ENCODE data around the gene L3MBTL3. TPM values are rescaled to one million over a fixed set of nuclear protein-coding genes. Genes with fewer than 3 reads are reported as not detected.
"Not testable (repeated sequence)": the region's sequence is repeated elsewhere in the genome, so short reads cannot be mapped to it uniquely, and the experiment has no call there.

L3MBTL3 gene
- total RNA-seq, 1 experiment from 2014 or later, result 9.4 TPM

DNA sequence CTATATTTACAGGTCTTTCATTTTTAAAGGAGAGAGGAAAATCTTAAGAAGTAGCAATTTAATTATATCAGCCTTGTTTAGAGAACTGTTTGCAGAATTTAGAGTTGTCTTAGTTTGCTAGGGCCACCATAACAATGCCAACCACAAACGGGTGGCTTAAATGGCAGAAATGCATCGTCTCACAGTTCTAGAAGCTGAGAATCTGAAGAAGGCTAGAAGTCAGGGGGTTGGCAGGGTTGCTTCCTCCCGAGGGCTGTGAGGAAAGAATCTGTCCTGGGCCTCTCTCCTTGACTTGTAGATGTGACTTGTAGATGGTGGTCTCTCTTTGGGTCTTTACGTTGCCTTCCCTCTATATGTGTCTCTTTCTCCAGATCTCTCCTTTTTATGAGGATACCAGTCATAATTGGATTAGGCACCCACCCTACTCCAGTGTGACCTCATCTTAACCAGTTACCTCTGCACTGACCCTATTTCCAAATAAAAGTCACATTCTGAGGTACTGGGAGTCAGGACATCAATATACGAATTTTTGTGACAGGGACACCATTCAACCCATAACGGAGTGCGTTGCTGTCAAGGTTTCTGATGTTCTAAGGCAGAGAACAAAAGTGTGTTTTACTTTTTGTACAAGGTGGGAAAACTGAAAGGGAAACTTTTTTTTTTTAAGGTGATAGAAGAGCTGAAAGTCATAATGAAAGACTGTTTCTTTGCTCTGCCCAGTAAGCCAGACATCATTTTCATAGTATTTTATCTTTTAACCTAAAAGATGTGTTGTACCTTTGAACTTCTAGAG is 119.9 kb downstream of the L3MBTL3 start:
- no peak for DNase-seq (ENCODE audit: low read depth)

DNA sequence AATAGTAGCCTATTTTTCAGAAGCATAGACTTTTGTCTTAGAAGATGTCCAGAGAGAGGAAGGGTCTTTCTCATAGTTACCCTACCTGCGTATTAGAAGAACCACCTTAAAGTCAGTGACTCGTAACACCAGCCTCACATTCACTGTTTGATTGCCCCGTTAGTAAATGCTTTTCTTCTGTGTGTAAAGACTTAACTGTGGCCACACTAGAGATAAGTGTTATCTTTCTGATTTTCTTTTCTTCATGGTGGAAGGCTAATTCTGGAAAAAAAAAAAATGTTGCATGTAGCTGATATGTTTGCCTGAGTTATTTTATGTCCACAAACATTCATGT is 120.5 kb downstream of the L3MBTL3 start:
- no peak for DNase-seq (ENCODE audit: low read depth)

DNA sequence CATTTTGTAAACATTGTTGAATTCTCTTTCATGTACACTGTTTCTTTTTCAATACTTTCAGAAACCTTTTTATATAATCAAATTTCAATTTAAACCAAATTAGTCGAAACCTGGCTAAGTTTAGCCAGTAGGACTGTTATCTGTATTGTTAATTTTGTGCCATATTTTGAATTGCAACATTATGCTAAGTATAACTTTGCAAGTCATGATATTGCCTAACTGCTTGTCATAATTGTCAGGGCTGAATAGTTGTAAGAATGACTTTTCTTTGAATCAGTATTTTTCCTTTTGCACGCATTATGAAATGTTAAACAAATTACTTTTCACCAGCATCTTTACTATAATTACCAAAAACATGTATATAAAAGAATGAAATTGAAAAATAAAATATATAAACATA is 121.7 kb downstream of the L3MBTL3 start:
- no peak for DNase-seq (ENCODE audit: low read depth)

DNA sequence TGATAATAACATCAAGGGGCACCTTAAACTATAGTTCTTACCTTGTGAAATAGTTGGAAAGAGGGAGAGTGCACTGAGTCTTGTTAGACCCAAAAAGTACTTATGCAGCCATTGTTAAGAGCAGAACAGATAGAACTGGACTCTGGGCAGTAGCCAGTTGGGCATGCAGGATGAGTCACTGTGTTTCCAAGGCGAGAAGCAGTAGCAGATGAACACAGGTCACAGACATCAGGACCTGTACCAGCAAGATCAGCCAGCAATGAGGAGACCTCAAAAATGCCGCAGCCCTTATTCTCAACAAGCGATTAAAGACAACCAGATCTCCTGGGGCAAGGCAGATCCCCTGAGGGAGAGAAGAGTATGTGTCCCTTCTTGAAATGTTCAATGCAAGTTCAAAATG is 125.3 kb downstream of the L3MBTL3 start:
- peak; percentile 63 for DNase-seq (ENCODE audit: low read depth)

DNA sequence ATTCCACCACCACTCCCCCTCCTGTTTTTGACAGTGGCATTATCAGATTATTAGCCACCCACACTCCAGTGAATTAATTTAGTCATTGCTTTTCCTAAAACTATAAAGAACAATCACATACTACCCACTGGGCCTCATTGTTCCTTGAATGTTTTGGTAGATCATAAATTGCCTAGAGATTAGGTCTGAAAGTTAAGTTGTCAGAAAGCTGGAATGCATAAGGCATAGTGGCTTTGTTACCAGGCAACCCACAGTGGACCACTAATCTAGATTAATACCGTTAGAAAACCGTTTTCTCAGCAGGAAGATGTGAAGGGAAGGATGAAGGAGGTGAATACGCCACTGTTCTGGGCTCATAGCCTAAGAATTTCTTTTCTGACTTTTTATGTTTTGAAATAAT is 128.7 kb downstream of the L3MBTL3 start:
- DNase-seq (ENCODE audit: low read depth), result no peak

DNA sequence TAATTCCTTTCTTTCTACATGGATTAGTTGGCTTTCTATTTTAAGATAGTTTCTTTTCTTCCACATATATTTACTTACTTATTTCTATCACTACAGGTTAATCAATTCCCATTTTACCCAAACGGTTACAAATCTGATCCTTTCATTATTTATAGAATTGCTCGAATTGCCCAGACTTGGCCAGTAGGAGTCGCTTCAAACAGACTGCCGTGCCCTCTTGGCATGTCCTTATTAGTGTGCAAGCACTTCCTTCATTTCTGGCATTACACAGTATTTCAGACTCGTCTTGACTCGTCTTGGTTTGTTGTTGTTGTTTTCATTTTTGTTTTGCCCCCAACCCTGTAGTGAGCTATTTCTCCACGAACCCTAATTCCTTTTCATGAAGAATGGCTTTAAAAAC is 129.8 kb downstream of the L3MBTL3 start:
- DNase-seq (ENCODE audit: low read depth), result no peak

DNA sequence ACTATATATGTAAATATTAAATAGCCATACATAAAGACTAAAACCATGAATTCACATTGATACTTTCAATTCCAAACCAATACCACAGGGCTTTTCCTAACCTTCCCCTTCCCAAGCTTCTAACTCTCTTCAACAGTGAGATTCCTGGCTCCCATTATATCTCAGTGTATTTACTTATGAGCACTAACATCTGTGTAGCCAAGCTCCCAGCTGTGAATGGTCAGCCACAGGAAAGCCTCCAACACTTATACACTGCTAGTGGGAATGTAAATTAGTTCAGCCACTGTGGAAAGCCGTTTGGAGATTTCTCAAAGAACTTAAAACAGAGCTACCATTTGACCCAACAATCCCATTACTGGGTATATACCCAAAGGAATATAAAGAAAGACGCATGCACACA is 130.6 kb downstream of the L3MBTL3 start:
- DNase-seq (ENCODE audit: low read depth), result not testable (repeated sequence)

DNA sequence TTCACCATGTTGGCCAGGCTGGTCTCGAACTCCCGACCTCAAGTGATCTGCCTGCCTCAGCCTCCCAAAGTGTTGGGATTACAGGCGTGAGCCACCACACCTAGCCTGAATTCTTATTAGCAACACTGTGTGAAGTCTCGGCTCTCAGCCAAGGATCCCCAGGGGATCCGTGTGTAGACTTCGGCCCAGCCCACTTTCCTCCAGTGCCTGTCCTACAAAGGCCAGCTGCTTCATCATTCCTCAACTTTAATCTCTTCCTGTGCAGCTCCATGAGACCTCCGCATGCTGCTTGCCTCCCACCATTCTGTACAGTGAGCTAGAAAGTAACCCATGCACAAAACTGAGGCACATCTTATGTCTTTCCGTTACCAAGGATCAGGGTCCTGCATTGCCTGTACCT is 132.5 kb downstream of the L3MBTL3 start:
- DNase-seq (ENCODE audit: low read depth), result no peak

DNA sequence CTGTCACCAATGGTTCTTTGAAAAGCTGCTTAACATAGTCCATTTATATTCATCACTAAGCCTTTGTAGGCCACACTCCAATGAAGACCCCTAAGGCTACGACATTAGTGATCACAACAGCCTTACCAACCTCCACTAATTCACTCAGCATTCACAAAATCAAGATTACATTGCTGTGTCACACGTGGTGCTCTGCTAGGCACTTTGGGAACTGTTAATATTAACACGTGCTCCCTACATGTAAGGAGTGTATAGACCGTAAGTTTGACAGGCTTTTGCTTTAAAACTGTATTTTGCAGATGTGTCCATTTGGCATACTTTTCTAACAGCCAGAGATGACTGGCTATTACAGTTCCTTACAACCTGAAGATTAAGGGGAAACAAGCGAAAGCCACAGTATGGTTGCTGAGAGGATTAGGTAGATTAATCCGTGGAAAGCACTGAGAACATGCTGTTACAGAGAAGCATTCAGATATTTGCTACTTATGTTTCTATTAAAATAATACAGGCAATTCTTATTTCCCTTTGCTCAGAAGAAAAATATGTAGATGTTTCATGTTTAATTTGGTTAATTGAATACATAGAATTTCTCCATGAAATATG is 134.6 kb downstream of the L3MBTL3 start:
- DNase-seq (ENCODE audit: low read depth), result no peak

DNA sequence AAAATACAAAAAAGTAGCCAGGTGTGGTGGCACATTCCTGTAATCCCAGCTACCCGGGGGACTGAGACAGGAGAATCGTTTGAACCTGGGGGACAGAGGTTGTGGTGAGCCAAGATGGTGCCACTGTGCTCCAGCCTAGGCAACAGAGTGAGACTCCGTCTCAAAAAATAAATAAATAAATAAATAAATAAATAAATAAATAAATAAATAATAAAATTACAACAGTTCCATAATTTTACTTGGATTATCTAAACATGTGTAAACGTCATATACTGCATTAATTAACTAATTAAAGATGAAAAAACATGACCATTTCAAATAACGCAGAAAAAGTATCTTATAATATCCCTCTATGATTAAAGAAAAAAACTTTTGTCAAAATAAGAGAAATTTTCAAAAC is 138.5 kb downstream of the L3MBTL3 start:
- no peak for DNase-seq (ENCODE audit: low read depth)

DNA sequence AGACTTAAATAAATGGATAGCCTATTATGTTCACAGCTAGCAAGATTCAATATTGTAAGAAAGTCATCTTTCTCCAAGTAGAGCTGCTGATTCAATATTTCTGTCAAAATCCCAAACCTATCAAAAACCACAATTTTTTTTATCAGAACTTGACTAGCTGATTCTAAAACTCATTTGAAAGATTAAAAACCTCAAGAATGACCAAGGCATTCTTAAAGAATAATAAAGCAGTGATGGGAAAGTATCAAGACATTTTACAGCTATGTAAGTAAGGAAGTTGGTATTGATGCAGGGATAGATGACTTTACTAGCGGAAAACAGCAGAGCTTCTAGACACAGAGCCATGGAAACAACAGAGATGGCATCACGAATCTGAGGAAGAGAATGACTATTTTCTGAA is 139.7 kb downstream of the L3MBTL3 start:
- DNase-seq (ENCODE audit: low read depth), result no peak

DNA sequence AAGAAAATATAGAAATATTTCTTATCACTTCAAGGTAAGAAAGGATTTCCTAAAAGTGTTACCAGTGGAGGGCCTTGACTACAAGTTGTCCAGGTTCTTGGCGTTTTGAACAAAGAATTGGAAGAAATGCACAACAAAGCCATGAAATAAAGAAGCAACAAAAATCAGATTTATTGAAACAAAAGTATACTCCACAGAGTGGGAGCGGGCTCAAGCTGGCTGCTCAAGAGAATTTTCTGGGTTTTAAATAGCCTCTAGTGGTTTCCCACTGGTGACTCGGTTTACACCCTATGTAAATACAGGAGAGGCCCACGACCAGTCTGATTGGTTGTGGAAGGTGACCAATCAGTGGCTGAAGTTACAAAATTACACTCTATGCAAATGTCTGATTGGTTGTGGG is 140.2 kb downstream of the L3MBTL3 start:
- DNase-seq (ENCODE audit: low read depth), result no peak

DNA sequence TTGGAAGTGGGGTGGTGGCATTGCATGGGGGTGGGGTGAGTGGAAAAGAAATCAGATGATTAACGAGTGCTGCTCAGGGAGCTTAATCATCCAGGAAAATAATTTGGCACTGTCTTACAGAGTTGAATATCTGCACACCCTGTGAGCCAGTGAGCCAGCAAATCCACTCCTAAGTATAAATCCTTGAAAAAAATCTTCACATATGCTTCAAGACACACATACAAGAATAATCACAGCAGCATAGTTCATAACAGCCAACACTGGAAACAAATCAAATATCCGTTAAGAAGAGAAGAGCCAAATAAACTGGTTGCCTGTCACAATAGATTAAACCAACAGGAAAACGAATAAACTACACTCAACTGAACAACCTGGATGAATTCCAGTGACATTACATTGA is 141.6 kb downstream of the L3MBTL3 start:
- DNase-seq (ENCODE audit: low read depth), result peak; percentile 15

DNA sequence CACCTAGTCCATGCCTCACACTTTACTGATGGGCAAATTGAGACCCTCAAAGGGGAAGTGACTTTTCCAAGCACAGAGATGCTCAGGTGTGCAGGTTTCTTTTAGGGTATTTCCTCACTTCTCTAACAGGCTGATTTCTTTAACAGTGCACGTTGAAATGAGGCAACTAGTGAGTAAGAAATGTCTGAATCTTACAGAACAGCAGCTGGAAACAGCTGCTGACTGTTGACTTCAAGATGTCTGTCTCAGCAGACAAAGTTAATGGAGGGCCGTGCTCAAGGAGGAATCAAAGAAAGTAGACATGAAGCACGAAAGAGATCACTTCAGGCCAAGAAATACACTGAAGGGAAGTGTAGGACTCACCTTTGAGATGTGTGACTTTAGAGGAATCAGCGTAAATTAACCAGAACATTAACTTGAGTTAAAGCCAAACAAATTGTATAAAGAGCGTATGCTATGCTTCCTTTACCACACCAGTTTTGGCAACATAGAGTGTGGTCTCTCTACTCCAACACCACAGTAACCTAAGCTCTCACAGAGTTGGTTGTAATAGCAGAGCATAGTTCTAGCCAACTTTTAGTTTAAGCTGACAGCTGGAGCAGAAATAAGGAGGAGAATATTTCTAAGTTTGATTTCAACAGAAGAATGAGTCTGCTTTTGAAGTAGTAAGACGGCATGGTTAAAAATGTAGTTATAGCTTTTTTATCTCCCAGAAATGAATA is 143.5 kb downstream of the L3MBTL3 start:
- DNase-seq (ENCODE audit: low read depth), result no peak

DNA sequence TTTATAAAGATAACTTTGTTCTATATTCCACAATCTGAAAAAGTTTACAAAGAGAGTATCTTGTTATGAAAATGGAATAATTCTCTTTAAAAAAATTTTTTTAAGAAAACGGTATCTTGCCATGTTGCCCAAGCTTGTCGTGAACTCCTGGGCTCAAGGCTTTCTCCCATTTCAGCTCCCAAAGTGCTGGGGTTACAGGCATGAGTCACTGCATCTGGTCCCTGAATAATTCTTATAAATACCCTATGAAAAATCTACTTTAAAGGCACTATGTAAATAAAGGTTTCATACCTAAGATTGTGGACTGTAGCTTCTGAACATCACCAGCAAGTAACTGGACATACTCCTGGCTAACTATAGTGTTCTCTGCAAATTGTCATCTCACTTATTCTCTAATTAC is 144.0 kb downstream of the L3MBTL3 start:
- no peak for DNase-seq (ENCODE audit: low read depth)

DNA sequence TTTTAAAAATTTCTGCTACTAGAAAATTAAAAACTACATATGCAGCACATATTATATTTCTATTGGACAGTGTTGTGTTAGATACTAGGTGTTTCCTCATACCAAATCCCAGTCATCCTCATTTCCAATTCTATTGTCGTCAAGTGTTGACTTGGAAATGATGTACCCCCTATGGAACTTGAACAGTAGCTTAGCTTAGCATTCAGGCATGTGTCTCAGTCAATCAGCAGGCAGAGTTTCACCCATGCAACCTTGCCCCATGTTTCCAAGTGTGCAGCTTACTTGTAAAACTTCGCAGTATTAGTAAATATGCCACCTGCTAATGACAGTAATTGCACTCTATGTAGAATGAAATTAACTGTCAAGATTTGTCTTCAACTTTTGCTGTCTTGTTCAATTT is 144.9 kb downstream of the L3MBTL3 start:
- DNase-seq (ENCODE audit: low read depth), result no peak

DNA sequence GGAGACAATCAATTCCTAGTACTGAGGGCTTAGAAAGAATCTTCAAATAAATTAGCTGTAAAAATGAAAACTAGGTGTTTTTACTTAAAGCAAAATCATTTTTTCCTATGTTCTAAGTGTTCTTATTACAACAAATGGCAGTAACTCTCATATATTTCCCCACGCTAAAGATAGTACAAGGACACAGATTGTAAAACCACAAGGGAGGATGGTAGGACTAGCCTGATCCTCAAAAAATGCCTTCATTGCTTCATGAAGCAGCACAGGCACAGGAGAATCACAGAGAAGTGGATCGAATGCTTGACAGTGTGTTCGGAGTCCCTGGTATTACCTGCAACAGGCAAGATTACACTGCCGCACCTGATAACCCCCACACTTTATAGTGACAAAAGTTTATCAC is 145.9 kb downstream of the L3MBTL3 start:
- no peak for DNase-seq (ENCODE audit: low read depth)

DNA sequence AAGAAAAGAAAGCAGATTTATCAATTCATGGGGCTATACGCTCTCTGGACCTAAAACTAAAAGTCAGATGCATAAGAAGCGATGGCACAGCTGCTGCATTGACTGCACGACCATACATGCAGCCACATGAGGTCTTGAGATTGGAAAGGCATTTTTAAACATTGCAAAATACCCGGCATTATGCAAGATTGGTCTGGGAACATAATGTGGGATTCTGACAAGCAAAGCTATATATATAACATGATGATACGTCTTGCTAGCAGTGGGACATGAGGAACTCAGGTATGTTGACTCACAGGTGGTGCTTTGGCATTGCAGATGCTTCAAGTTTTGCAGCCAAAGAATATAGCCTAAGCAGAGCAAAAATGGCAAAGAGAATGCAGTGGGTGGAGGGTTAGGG is 149.3 kb downstream of the L3MBTL3 start:
- DNase-seq (ENCODE audit: low read depth), result no peak

DNA sequence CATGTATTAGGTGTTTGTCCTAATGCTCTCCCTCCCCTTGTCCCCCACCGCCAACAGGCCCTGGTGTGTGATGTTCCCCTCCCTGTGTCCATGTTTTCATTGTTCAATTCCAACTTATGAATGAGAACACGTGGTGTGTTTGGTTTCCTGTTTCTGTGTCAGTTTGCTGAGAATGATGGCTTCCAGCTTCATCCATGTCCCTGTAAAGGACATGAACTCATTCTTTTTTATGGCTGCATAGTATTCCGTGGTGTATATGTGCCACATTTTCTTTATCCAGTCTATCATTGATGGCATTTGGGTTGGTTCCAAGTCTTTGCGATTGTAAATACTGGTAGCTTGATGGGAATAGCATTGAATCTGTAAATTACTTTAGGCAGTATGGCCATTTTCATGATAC is 151.8 kb downstream of the L3MBTL3 start:
- not testable (repeated sequence) for DNase-seq (ENCODE audit: low read depth)

DNA sequence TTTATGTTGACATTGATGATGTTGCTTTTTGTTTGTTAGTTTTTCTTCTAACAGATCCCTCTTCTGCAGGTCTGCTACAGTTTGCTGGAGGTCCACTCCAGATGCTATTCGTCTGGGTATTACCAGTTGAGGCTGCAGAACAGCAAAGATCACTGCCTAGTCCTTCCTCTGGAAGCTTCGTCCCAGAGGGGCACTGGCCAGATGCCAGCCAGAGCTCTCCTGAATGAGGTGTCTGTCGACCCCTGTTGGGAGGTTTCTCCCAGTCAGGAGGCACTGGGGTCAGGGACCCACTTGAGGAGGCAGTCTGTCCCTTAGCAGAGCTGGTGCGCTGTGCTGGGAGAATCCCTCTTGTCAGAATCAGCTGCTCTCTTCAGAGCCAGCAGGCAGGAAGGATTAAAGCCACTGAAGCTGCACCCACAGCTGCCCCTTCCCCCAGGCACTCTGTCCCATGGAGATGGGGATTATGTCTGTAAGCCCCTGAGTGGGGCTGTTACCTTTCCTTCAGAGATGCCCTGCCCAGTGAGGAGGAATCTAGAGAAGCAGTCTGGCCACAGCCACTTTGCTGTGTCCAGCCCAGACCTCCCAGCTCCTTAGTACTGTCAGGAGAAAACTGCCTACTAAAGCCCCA is 155.1 kb downstream of the L3MBTL3 start:
- not testable (repeated sequence) for DNase-seq (ENCODE audit: low read depth)

DNA sequence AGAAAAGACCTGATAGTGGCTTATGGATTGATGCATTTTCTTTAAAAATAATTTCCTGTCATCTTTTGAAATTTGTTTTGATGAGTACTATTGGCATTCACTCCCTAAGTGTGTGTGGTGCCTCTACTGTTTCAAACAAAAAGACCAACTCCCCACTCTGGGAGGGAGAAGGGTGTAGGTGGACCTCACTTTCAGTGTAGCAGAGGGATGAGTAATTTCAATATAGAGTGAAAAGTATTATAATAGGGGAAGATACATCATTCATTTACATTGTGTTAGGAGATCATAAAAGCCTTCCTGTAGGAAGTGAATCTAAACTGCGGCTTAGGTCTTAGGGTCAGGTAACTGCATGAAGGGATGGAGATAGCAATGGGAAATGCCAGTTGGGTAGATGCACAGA is 158.0 kb downstream of the L3MBTL3 start:
- DNase-seq (ENCODE audit: low read depth), result no peak

DNA sequence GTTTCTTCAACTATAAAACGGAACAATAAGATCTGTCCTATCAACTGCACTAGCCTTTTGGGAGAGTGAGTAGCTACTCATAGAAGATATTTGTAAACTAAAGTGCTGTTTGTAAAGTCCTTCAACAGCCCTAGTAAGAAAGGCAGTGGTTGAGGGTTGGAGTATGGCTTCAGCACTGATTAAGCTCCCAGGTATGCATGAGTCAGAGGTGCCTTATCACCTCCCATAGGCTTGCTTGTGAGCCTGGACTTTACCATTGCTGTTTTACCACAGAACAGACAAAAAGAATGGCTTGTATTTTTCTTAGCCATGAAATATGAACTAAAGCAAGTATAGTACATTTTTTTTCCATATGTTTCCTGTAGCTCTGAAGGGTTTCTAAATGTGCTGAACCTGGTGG is 160.3 kb downstream of the L3MBTL3 start:
- DNase-seq (ENCODE audit: low read depth), result peak; percentile 97

DNA sequence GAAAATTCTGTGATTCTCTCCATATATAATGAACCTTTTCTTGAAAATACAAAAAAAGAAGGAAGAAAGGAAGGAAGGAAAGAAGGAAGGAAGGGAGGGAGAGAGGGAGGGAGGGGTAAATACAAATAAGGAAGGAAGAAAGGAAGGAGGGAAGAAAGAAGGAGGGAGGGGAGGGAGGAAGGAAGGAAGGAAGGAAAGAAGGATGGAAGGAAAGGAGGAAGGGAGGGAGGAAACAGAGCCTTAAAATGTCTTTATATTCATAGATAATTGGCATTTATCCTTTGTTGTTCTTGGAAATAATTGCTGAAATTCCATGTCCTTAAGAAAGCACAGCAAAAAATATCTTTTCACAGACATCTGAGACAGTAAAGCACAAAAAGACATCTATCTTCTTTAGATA is 164.1 kb downstream of the L3MBTL3 start:
- no peak for DNase-seq (ENCODE audit: low read depth)

All from M059J (cell line).